Anterior cingulate cortex (tissue), 58 donors: ENCODE measurements around the gene TMEM245.
A peak's percentile ranks its signal among the peaks of the same experiment; 100 is the strongest.
"Not testable (repeated sequence)": the region's sequence is repeated elsewhere in the genome, so short reads cannot be mapped to it uniquely, and the experiment has no call there.

ENCODE experiments used
- DNase-seq, 58 donors: peaks; one replicate each; lab custom pipeline; 2025; lab: John Stamatoyannopoulos, UW

TMEM245 gene

GRCh38 chr9:109010746-109011145, 109.0 kb downstream of the TMEM245 start:
- DNase-seq, result no peak

DNA sequence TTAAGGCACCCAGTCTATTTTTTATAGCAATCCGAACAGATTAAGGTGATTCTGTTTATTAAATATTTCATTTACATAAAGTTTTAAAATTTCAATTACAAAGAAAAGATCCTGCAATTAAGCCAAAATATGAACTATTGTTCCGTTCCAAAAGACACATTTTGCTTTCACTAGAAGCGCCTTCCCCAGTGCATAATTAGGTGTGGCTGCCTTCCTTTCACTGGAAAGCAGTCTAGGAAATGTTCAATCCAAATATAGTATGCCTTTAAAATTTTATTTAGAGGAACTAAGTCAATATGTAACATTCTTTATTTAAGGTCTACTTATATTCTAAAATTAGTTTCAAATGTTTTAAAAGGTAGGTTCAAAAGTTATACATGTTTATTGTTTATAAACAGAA, 114.1 kb downstream of the TMEM245 start:
- no peak for DNase-seq

GRCh38 chr9:109003116-109003515, 116.6 kb downstream of the TMEM245 start:
- no peak for DNase-seq

- DNase-seq, result no peak
Measured at GRCh38 chr9:109002141-109002540, 117.6 kb downstream of the TMEM245 start.

GRCh38 chr9:109001275-109001676, 118.5 kb downstream of the TMEM245 start:
- no peak for DNase-seq

- DNase-seq, result no peak
Measured at GRCh38 chr9:108997112-108997511, 122.6 kb downstream of the TMEM245 start.

DNA sequence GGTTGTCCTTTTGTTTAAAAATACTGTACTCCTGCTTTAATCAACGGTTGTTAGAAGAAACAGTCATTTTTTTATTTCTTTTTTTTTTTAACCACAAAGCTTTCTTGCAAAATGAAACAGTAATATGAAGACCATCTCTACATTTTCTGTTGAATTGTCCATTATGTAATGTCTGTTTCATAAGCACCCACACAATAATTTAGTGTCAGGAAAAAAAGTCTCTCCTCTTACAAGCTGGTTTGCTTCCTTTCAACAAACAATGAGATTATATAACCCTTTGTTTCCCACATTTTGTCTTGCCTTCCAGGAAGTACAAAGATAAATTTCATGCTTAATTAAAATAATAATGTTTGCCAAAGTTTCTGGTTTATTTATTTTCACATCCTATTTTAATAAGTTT, 123.1 kb downstream of the TMEM245 start:
- DNase-seq, result no peak

- DNase-seq, result no peak
Measured at GRCh38 chr9:108994695-108995094, 125.1 kb downstream of the TMEM245 start.

DNA sequence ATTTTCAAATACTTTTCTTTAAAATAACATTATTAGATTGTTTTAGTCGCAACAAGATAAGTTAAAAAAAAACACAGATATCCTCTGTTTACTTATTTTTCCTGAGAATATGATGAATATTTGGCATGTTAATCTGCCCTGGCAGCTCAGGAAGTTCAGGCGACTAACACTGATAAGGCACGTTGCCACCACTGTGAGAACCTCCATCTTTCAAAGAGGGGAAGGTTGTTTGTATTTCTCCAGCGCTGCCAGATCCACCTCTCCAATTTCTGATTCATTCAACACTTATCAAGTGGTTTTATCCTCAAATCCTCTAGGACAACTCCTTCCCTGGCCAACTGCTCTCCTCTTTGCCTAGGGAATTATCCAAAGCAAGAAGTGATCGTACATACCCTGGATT, 128.3 kb downstream of the TMEM245 start:
- DNase-seq, result no peak

- DNase-seq, result no peak
Measured at GRCh38 chr9:108983885-108984284, 135.9 kb downstream of the TMEM245 start.

DNA sequence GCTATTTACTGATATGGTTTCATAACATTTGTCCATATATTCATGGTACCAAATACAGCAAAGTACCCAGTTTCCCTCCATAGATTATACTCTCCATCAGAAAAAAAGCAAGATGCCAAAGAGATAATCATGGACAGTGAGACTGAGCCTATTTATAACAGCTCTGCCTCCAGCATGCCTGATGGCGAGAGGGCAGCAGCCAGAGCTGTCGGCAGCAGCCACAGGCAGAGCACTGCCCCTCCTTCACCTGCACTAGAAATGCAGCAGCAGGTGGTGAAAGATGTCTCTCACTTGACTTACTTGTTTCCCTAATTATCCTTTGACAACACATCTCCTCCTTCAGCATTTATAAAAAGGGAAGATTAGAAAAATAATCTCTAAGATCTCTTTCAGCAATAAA, 138.9 kb downstream of the TMEM245 start:
- DNase-seq, result no peak

- DNase-seq, result no peak
Measured at GRCh38 chr9:108978205-108978604, 141.5 kb downstream of the TMEM245 start.

DNA sequence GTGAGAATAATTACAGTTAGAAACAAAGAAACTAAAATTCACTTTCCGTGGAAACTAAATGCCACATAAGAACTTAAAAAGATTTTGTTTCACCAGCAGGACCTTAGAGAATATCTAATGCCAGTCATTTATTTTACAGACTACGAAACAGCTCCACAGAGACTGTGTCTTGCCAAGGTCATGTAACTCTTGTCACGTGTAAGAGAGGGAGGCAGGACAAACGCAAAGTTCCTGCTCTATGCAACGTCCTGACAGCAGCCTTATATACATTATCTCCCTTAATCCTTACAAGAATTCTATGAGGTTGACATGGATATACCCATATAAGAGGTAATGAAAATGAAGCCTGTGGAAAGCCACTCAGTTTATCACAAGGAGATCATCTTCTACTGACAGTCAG, 145.9 kb downstream of the TMEM245 start:
- DNase-seq, result no peak

DNA sequence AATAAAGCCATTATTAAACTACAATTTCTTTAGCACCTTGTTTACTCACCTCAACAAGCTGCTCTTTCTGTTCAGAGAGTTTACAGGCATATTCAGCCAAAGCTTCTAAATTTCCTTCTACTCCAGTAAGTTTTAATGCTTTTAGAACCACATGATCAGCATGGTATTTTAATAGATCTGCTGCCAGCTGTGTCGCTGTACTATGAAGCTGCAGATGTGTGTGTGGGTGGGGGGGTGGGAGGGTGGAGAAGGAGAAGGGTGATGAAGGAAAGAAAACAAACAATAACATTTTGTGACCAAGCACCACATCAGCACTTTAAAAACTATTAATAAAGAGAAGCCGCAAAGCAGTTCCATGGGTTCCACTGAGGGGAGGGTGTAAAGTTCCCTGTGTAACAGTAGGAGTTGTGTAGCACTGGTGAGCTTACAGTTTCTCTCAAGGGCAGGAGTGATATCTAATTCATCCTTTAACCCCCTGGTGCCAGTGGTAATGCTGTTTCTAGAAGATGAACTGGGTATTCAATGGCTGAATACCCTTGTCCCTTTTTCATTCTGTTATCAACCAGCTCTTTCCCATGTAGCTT, 147.0 kb downstream of the TMEM245 start:
- DNase-seq, result no peak

DNA sequence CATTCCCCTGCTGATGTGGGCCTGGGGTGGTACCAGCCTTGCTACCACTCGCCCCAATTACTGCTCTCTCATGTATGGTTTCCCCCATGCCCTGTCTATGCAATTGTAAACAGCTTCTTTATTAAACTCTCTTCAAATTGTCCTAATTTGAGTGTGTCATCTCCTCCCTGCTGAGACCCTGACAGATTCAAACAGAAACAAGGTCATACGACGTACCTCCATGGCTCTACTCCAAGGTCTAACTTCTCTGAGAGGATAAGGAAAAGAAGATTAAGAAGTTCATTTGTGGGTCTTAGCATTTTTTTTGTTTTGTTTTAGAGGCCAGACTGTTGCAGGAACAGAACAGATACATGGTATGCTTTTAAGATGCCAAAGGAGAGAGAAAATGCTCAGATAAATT, 147.6 kb downstream of the TMEM245 start:
- DNase-seq, result no peak

DNA sequence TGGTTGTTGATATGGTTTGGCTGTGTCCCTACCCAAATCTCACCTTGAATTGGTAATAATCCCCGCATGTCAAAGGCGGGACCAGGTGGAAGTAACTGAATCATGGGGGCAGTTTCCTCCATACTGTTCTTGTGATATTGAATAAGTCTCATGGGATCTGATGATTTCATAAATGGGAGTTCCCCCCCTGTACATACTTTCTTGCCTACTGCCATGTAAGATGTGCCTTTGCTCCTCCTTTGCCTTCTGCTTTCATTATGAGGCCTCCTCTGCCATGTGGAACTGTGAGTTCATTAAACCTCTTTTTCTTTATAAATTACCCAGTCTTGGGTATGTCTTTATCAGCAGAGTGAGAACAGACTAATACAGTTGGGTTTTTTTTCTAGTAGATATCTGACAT, 148.4 kb downstream of the TMEM245 start:
- DNase-seq, result not testable (repeated sequence)

DNA sequence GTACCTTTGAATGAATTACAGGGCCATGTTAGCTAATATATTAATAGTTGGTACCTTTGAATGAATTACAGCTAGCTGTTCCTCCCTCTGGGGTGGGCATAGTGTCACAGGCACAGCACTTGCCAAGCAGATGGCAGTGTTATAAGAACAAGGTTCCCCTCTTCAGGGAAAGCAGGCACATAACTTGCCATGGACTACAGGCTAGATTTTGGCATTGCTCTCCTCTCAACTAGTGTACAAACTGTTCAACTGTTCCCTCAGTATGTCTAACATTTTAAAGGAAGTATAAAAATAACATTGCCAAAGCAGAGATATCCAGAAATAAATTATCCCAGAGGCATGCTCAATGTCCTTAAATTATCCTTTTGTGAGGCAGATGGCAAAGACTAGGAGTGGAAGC, 151.8 kb downstream of the TMEM245 start:
- peak in 8 of 58 donors; percentile 1 to 72 (median 12) for DNase-seq
